ENCODE data around the gene SRPRB.
A peak's percentile ranks its signal among the peaks of the same experiment; 100 is the strongest.

Gene SRPRB

GRCh38 chr3:133829310-133829707 lies 23.7 kb downstream of the SRPRB start:
- Histone ChIP-seq H3K4me2 (ENCODE audit: low read length) (no peak overlapping the region), H3K9ac (ENCODE audit: low read length) (no peak overlapping the region), H3K4me3 (ENCODE audit: low read length) (no peak overlapping the region), H3K36me3 (replicated peaks; ENCODE audit: low read depth, low read length) (peaks cover under 1% of the 10 kb centered on the region), H3K27ac (ENCODE audit: low read length) (no peak overlapping the region), H3K9me3 (ENCODE audit: insufficient read depth, low read length) (no peaks in the 10 kb centered on the region), H4K20me1 (ENCODE audit: insufficient read depth, low read length) (no peaks in the 10 kb centered on the region), H3K4me1 (ENCODE audit: low read length) (peaks cover 6% of the 10 kb centered on the region; the same call in 1 of the 2 replicates), H2AFZ (ENCODE audit: low read depth, low read length) (no peak overlapping the region), H3K27me3 (ENCODE audit: low read depth, low read length) (no peaks in the 10 kb centered on the region), H3K79me2 (ENCODE audit: low read length) (no peaks in the 10 kb centered on the region)
- no peak for TF ChIP-seq CTCF (IDR thresholded peaks at IDR 0.05; ENCODE audit: low read depth, low read length)
- TF ChIP-seq EZH2phosphoT487 (IDR thresholded peaks at IDR 0.05; ENCODE audit: low read depth), result no peak

- Histone ChIP-seq H3K27me3 (ENCODE audit: low read depth, low read length) (no peaks in the 10 kb centered on the region), H3K9ac (ENCODE audit: low read length) (no peak overlapping the region), H3K9me3 (ENCODE audit: insufficient read depth, low read length) (no peaks in the 10 kb centered on the region), H3K4me2 (ENCODE audit: low read length) (no peak overlapping the region), H3K4me1 (ENCODE audit: low read length) (peaks cover 6% of the 10 kb centered on the region; the same call in 1 of the 2 replicates), H3K79me2 (ENCODE audit: low read length) (no peaks in the 10 kb centered on the region), H4K20me1 (ENCODE audit: insufficient read depth, low read length) (no peaks in the 10 kb centered on the region), H2AFZ (ENCODE audit: low read depth, low read length) (no peak overlapping the region), H3K36me3 (replicated peaks; ENCODE audit: low read depth, low read length) (no peaks in the 10 kb centered on the region), H3K27ac (ENCODE audit: low read length) (no peak overlapping the region), H3K4me3 (ENCODE audit: low read length) (no peak overlapping the region)
- no peak for TF ChIP-seq CTCF (IDR thresholded peaks at IDR 0.05; ENCODE audit: low read depth, low read length)
- TF ChIP-seq EZH2phosphoT487 (IDR thresholded peaks at IDR 0.05; ENCODE audit: low read depth), result no peak
These were observed 24.5 kb downstream of the SRPRB start for GRCh38 chr3:133830071-133830470.

- Histone ChIP-seq H3K79me2 (ENCODE audit: low read length) (no peaks in the 10 kb centered on the region), H2AFZ (ENCODE audit: low read depth, low read length) (no peak overlapping the region), H3K9me3 (ENCODE audit: insufficient read depth, low read length) (no peaks in the 10 kb centered on the region), H3K4me3 (ENCODE audit: low read length) (no peak overlapping the region), H3K9ac (ENCODE audit: low read length) (no peak overlapping the region), H3K36me3 (replicated peaks; ENCODE audit: low read depth, low read length) (no peaks in the 10 kb centered on the region), H3K4me2 (ENCODE audit: low read length) (peak overlapping the region; percentile 23; the same call in 1 of the 2 replicates), H3K27me3 (ENCODE audit: low read depth, low read length) (no peaks in the 10 kb centered on the region), H3K4me1 (ENCODE audit: low read length) (peaks cover 6% of the 10 kb centered on the region; the same call in 1 of the 2 replicates), H3K27ac (ENCODE audit: low read length) (no peak overlapping the region), H4K20me1 (ENCODE audit: insufficient read depth, low read length) (no peaks in the 10 kb centered on the region)
- no peak for TF ChIP-seq EZH2phosphoT487 (IDR thresholded peaks at IDR 0.05; ENCODE audit: low read depth)
- TF ChIP-seq CTCF (IDR thresholded peaks at IDR 0.05; ENCODE audit: low read depth, low read length), result peak; percentile 31
These were observed 26.6 kb downstream of the SRPRB start for GRCh38 chr3:133831966-133832801.

GRCh38 chr3:133832802-133833144 lies 27.2 kb downstream of the SRPRB start:
- Histone ChIP-seq H3K27ac (ENCODE audit: low read length) (no peak overlapping the region), H3K9me3 (ENCODE audit: insufficient read depth, low read length) (no peaks in the 10 kb centered on the region), H3K9ac (ENCODE audit: low read length) (no peak overlapping the region), H3K4me2 (ENCODE audit: low read length) (no peak overlapping the region), H2AFZ (ENCODE audit: low read depth, low read length) (no peak overlapping the region), H3K4me3 (ENCODE audit: low read length) (no peak overlapping the region), H3K79me2 (ENCODE audit: low read length) (no peaks in the 10 kb centered on the region), H3K27me3 (ENCODE audit: low read depth, low read length) (no peaks in the 10 kb centered on the region), H3K4me1 (ENCODE audit: low read length) (peaks cover 6% of the 10 kb centered on the region; the same call in 1 of the 2 replicates), H3K36me3 (replicated peaks; ENCODE audit: low read depth, low read length) (no peaks in the 10 kb centered on the region), H4K20me1 (ENCODE audit: insufficient read depth, low read length) (no peaks in the 10 kb centered on the region)
- TF ChIP-seq CTCF (IDR thresholded peaks at IDR 0.05; ENCODE audit: low read depth, low read length) (no peak), EZH2phosphoT487 (IDR thresholded peaks at IDR 0.05; ENCODE audit: low read depth) (no peak)

Measured in OCI-LY3 (cell line).